Tibial nerve (tissue), 4 donors: ENCODE data around the gene ISG20.

Experiments
- EP300 ChIP-seq, 2 donors: sonication (generic); formaldehyde crosslinking; IDR thresholded peaks; one replicate each; pipeline ENCODE4 v1.6.1; 2017; ENCODE audit warnings: antibody characterized with exemption in 2 of 2, mild to moderate bottlenecking in 1 of 2
- TF ChIP-seq, protein P1 (sequence below), 5 experiments: fragments of 200-600 bp in 3 of 5; fragments of 450-650 bp in 2 of 5; sonication (generic) in 3 of 5; IDR thresholded peaks; one replicate each; pipeline ENCODE4 v1.5.1; 2016 to 2019; ENCODE audit warnings: antibody characterized with exemption in 5 of 5, mild to moderate bottlenecking in 3 of 5, moderate library complexity in 2 of 5

DNA sequence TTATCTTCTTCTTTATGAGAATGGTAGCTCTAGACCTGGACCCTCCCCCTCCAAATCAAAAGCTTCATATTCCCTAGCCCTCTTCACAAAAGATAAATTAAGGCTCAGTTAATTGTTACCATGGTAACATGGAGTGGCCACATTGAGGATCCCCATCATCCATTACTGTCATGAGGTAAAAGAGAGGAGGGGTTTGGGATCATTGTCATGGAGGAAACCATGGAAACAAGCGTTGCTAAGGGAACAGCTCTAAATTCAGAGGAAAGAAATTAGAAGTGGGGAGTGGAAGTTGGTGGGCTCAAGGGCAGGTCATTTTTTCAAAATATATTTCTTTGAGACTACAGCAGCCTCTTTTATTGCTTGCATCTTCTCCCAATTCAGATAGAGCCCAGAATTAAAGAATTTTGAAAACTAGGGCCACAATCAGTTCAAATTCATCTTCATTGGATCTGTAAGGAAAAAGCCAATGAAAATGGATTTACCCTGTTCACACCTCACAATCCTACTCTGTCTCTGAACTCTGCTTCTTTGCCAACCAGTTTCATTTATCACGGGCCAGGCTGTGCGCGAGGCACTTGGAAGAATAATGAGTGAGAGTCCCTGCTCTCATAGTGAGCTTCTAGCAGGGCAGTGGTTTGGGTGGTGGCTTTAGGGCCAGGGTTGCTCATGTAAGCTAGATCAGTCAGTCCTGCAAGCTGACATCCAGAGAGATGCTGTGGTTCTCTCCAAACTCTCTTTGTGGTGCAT, 29.3 kb upstream of the ISG20 start:
- TF ChIP-seq, protein P1, sequence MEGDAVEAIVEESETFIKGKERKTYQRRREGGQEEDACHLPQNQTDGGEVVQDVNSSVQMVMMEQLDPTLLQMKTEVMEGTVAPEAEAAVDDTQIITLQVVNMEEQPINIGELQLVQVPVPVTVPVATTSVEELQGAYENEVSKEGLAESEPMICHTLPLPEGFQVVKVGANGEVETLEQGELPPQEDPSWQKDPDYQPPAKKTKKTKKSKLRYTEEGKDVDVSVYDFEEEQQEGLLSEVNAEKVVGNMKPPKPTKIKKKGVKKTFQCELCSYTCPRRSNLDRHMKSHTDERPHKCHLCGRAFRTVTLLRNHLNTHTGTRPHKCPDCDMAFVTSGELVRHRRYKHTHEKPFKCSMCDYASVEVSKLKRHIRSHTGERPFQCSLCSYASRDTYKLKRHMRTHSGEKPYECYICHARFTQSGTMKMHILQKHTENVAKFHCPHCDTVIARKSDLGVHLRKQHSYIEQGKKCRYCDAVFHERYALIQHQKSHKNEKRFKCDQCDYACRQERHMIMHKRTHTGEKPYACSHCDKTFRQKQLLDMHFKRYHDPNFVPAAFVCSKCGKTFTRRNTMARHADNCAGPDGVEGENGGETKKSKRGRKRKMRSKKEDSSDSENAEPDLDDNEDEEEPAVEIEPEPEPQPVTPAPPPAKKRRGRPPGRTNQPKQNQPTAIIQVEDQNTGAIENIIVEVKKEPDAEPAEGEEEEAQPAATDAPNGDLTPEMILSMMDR (IDR thresholded peaks at IDR 0.05): no peak
- no peak for TF ChIP-seq EP300 (IDR thresholded peaks at IDR 0.05)
